HUES6 (cell line): ENCODE data around the gene RAB3C.
"Not testable (repeated sequence)": the region's sequence is repeated elsewhere in the genome, so short reads cannot be mapped to it uniquely, and the experiment has no call there.

Experiments used
- H3K27ac ChIP-seq: 2 replicates; pipeline ENCODE4 v1.7.0; 2013; ENCODE audit warnings: low read depth, mild to moderate bottlenecking, low read length, inconsistent platforms
- H3K27me3 ChIP-seq: 2 replicates; pipeline ENCODE4 v1.6.1; 2013; ENCODE audit warnings: low read length; ENCODE audit not compliant: control insufficient read depth, insufficient read depth
- H3K36me3 ChIP-seq: 2 replicates; pipeline ENCODE4 v1.6.1; 2013; ENCODE audit warnings: low read length; ENCODE audit not compliant: control insufficient read depth, insufficient read depth
- H3K4me1 ChIP-seq: 2 replicates; pipeline ENCODE4 v1.6.1; 2013; ENCODE audit warnings: low read length; ENCODE audit not compliant: control insufficient read depth, insufficient read depth
- H3K4me3 ChIP-seq: 2 replicates; pipeline ENCODE4 v1.5.1; 2013; ENCODE audit warnings: low read depth, low read length
- H3K9ac ChIP-seq: one replicate; pipeline ENCODE4 v1.6.1; 2013; ENCODE audit warnings: mild to moderate bottlenecking, low read length
- H3K9me3 ChIP-seq: 2 replicates; pipeline ENCODE4 v1.6.1; 2013; ENCODE audit warnings: low read depth, low read length; ENCODE audit not compliant: control insufficient read depth, insufficient read depth

Gene RAB3C

DNA sequence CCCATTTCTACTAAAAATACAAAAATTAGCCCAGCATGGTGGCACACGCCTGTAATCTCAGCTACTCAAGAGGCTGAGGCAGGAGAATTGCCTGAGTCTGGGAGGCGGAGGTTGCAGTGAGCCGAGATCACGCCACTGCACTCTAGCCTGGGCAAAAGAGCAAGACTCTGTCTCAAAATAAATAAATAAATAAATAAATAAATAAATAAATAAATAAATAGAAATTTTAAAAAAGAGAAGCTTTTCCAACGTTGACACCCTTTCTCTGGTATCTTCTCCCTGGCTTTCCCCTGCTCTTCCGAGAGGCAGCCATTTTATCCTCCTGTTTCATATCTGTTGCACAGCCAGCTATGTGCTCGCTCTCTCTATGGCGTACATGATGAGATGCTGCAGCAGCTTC, 127.5 kb downstream of the RAB3C start:
- not testable (repeated sequence) for H3K9me3 ChIP-seq, H3K4me3 ChIP-seq, H3K27ac ChIP-seq

DNA sequence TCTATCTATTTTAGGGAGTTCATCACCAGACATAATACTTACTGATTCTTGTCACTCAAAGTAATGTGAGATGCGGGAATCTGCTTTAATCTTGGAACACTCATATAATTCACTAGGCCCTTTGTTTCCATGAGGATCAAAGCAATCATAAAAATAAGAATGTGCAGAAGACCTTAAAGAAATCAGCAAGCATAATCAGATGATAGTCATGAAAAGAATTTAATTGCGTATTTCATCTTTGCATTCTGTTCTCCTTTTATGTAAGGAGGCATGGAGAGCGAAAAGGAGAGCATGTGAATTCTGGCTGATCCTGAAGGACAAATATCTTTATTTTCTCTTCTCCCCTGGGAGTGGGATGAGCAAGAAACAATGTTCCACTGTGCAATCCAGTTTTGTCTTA, 128.0 kb downstream of the RAB3C start:
- Histone ChIP-seq H3K27me3 (no peaks in the 10 kb centered on the region), H3K36me3 (no peaks in the 10 kb centered on the region), H3K4me1 (no peaks in the 10 kb centered on the region), H3K9ac (no peak overlapping the region), H3K9me3 (no peaks in the 10 kb centered on the region), H3K27ac (no peak overlapping the region), H3K4me3 (no peak overlapping the region)

More for the DNA sequence above, 127.5 kb downstream of the RAB3C start:
- H3K27me3 ChIP-seq, H3K36me3 ChIP-seq, H3K9ac ChIP-seq, H3K4me1 ChIP-seq: not testable (repeated sequence)

DNA sequence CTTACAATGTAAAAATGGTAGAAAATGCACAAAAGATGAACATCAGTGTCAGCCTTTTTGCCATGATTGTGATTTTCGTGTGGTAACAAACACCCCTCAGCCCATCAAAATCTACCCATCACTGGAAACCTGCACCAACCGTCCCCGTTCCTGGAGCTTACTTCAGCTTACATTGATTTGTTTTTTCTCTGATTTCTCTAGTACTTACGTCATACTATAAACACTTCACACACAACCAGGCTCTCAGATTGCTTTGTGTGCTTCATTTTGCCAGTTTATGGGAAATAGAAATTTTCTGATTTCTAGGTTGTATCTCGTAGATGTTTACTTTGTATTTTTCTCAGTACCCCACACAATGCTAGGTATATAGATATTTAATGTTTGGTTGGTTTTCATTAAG, 129.1 kb downstream of the RAB3C start:
- Histone ChIP-seq H3K27me3 (no peaks in the 10 kb centered on the region), H3K9me3 (no peaks in the 10 kb centered on the region), H3K27ac (no peak overlapping the region), H3K9ac (no peak overlapping the region), H3K4me1 (no peaks in the 10 kb centered on the region), H3K36me3 (no peaks in the 10 kb centered on the region), H3K4me3 (no peak overlapping the region)

DNA sequence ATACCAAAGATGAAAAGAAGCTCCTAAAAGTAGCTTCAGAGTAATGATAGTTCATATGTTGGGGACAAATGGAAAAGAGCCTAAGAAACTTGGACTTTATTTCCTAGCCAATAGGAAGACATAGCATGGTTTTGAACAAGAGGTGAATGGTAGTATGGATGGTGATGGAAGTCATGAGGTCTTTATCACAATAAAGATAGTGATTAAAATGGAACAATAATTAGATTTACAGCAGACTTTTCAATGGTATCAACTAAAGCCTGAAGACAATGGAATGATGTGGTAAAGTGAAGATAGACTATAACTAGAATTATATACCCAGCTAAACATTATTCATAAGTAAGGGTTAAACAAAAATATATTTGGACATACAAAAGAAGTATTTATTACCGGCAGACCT, 131.2 kb downstream of the RAB3C start:
- H3K27me3 ChIP-seq: no peaks in the 10 kb centered on the region
- H3K9ac ChIP-seq: no peak overlapping the region
- H3K9me3 ChIP-seq: no peaks in the 10 kb centered on the region
- H3K4me1 ChIP-seq: peaks cover 3% of the 10 kb centered on the region; the same call in 1 of the 2 replicates
- H3K36me3 ChIP-seq: no peaks in the 10 kb centered on the region
- H3K27ac ChIP-seq: no peak overlapping the region
- H3K4me3 ChIP-seq: no peak overlapping the region

DNA sequence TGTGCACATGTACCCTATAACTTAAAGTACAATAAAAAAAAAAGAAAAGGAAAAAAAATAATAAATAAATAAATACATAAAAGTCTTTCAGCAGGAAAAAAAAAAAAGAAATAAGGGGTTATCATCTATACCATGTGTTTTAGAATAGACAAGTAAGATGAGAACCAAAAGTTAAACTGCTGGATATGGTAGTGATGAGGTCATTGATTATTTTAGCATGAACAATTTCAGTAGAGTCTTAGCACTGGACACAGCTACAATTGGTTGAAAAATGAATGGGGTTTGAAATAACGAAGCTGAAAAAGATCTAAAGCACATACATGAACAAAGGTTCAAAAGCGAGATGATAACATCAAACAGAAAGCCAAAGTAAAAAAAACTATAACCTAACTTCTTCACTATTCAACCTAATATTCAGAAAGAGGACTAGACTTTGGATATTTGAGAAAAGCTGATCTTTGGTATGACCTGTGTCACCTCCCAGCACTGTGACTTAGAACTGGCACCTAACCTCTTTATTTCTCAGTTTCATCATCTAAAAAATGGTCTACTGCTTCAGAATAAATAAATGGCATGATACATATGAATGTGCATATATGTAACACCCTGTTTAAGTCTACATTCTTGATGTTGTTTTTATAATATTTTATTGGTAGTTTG, 133.3 kb downstream of the RAB3C start:
- Histone ChIP-seq H3K4me3 (no peak overlapping the region), H3K27ac (no peak overlapping the region), H3K27me3 (no peaks in the 10 kb centered on the region), H3K9me3 (no peaks in the 10 kb centered on the region), H3K9ac (no peak overlapping the region), H3K36me3 (no peaks in the 10 kb centered on the region), H3K4me1 (peaks cover 4% of the 10 kb centered on the region; the same call in 1 of the 2 replicates)

DNA sequence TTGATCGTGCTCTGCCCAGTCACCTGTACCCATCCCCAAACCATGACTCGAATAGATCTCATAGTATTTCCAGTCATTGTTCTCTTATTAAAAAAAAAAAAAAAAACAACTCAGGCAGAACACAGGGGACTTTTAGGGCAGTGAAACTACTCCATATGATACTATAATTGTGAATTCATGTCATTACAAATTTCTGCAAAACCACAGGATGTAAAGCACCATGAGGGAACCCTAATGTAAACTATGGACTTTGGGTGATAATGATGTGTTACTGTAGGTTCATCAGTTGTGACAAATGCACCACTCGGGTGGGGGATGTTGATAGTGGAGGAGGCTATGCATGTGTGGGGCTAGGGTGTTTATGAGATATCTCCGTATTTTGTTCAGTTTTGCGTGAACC, 133.8 kb downstream of the RAB3C start:
- Histone ChIP-seq H3K4me1 (peaks cover 10% of the 10 kb centered on the region; the same call in 1 of the 2 replicates), H3K27me3 (no peaks in the 10 kb centered on the region), H3K36me3 (no peaks in the 10 kb centered on the region), H3K27ac (no peak overlapping the region), H3K9me3 (no peaks in the 10 kb centered on the region), H3K9ac (no peak overlapping the region), H3K4me3 (no peak overlapping the region)

DNA sequence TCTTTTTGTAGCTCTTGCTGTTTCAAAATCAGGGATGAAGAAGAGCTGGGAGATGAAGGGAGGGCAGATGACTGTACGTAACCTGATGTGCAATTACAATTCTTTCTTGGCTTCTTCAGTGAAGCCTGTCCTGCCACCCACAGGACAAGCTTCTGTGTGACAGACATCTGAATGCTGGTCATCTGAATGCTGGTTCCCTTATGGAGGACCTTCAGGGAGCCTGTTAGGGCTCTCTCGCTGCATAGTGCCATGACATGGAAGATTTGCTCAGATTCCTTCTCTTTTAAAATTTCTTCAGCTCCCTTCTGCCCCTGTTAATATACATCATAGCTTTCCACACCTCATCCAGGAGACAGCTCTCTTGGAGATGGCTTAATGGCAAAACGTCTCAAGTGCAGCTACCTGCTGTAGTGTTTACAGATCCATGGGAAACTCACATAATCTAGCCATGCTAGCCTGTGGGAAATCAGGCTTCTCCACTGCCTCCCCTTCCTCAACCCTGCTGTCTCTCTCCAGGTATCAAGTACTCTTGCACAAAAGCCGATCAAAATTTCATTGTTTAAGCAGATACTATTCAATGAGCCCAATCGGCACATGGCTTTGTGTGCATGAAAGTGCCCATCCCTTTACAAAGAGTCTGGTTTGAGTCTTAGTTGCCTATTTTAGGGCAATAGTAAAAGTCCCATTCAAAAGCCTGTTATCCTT, 134.6 kb downstream of the RAB3C start:
- Histone ChIP-seq H3K4me3 (no peak overlapping the region), H3K27me3 (no peaks in the 10 kb centered on the region), H3K4me1 (peaks cover 17% of the 10 kb centered on the region; the same call in 1 of the 2 replicates), H3K27ac (no peak overlapping the region), H3K9ac (no peak overlapping the region), H3K9me3 (no peaks in the 10 kb centered on the region), H3K36me3 (no peaks in the 10 kb centered on the region)

DNA sequence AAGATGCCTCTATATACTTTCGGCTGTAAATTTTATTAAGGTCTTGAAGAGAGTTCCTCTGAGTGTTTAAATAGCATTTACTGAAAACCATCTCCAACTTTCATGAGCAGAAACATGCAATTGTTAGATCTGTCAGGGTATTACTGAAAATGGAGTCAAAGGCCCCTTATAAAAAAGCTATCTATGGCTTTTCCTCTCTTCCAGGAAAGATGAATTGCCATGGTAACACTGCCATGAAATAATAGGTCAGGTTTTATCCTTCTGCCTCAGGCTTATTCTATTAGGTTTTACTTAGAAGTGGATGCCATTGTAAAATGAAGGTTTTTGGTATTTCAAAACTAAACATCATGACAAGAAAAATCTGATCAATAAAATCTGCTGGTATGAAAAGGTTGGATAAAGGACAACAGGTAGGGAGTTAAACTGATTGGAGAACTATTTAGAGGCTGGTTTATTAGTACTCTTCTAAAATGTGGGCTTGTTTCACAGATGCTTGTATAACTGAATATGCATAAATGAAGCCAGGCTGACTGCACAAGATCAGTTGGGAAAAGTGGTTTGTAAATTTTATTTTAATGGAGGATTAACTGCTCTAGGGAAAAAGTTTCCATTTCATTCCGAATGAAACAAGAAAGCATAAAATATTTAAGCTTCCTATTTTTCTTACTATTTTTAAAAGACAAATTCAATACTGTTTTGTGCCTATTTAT, 135.5 kb downstream of the RAB3C start:
- no peaks in the 10 kb centered on the region for H3K27me3 ChIP-seq
- no peak overlapping the region for H3K27ac ChIP-seq
- H3K9ac ChIP-seq: no peak overlapping the region

DNA sequence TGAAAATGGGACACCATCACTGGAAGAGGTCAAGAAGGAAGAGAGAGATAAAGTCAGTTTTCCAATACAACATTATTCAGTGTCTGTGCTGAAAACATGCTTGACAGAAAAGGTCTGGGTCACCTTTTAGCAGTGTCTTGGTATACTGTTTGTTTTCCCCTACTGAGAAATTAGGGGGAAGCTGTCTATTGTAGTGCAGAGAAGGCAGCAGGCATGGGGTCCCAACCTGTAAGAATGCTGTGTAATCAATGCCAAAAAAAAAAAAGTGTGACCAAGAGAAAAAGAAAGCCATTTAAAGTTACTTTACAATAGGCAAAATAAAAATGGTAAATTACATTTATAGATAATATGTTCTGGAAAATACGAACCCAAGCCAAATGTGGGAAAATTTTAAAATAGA, 139.3 kb downstream of the RAB3C start:
- Histone ChIP-seq H3K36me3 (no peaks in the 10 kb centered on the region), H3K4me3 (no peak overlapping the region), H3K27ac (no peak overlapping the region), H3K9ac (no peak overlapping the region), H3K4me1 (peaks cover 18% of the 10 kb centered on the region; the same call in 1 of the 2 replicates), H3K27me3 (no peaks in the 10 kb centered on the region), H3K9me3 (peaks cover 5% of the 10 kb centered on the region; the same call in 1 of the 2 replicates)

More for the DNA sequence above, 135.5 kb downstream of the RAB3C start:
- no peaks in the 10 kb centered on the region for H3K36me3 ChIP-seq
- H3K4me3 ChIP-seq: no peak overlapping the region
- no peaks in the 10 kb centered on the region for H3K9me3 ChIP-seq
- peaks cover 18% of the 10 kb centered on the region; the same call in 1 of the 2 replicates for H3K4me1 ChIP-seq

DNA sequence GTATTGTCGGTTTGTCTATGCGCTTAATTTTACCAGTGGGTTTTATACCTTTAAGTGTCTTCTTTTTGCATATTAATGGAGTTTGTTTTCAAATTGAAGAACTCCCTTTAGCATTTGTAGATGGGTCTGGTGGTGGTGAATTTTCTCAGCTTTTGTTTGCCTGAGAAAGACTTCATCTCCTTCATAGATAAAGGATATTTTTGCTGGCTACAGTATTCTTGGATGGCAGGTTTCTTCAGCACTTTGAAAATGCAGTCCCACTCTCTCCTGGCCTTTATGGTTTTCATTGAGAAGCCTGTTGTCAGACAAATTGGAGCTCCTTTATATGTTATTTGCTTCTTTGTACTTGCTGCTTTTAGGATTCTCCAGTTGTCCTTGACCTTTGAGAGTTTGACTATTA, 142.1 kb downstream of the RAB3C start:
- H3K27me3 ChIP-seq: no peaks in the 10 kb centered on the region
- H3K9ac ChIP-seq: no peak overlapping the region
- no peak overlapping the region for H3K27ac ChIP-seq
- no peak overlapping the region for H3K4me3 ChIP-seq
- H3K36me3 ChIP-seq: no peaks in the 10 kb centered on the region
- H3K9me3 ChIP-seq: peaks cover 5% of the 10 kb centered on the region; the same call in 1 of the 2 replicates
- peaks cover 15% of the 10 kb centered on the region; the same call in 1 of the 2 replicates for H3K4me1 ChIP-seq

DNA sequence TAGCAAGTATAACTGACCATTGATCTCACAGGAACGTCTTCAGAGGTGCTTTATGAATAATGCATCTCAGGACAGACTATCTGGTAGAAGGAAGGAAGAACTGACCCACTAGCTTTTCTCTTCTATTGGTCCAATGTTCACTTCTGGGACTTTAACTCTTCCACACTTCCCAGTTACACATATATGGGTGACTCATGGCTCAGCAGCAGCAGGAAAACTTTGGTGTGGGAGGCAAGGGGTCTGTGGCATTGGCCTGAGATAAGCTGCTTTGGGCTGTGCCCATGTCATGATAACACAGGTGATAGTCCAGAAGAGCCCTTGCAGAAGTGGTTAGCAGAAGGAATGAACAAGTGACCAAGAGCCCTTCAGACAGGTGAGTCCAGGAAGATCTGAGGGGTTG, 148.8 kb downstream of the RAB3C start:
- Histone ChIP-seq H3K36me3 (no peaks in the 10 kb centered on the region), H3K27me3 (no peaks in the 10 kb centered on the region), H3K4me3 (no peak overlapping the region), H3K4me1 (no peaks in the 10 kb centered on the region), H3K27ac (no peak overlapping the region), H3K9ac (no peak overlapping the region), H3K9me3 (no peaks in the 10 kb centered on the region)
